ENCODE measurements around the gene ZNF280C.

- TF ChIP-seq CTCF (IDR thresholded peaks at IDR 0.05) (no peak), POLR2A (IDR thresholded peaks at IDR 0.05) (no peak)
These were observed 91.8 kb downstream of the ZNF280C start for GRCh38 chrX:130176942-130177341.
